Measurements from ENCODE around the gene CYSTM1.

Gene CYSTM1

DNA sequence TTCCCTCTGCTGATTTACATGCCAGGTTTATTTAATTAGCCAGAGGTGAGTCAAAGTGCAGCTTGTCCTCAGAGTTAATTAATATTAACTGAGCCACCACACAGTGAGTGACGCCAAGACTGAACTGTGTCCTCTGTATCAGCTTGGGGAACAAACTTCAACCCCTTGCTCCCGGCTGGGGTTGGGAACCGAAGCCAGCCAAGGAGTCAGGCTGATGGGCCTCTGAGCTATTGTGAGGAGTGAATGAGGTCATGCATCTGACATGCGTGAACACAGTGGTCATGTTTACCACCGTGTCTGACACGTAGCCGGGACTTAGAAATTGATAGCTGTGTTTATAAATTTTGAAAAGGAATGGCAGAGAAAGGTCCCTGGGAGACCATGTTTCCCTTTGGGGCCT is 32.1 kb upstream of the CYSTM1 start:
- no peak overlapping the region for H3K4me3 ChIP-seq (ENCODE audit: low read depth, low read length)
- TF ChIP-seq CTCF (IDR thresholded peaks at IDR 0.05; ENCODE audit: control insufficient read depth, extremely low read depth, insufficient read depth) = no peak
- DNase-seq (ENCODE audit: low read depth) = no peak

DNA sequence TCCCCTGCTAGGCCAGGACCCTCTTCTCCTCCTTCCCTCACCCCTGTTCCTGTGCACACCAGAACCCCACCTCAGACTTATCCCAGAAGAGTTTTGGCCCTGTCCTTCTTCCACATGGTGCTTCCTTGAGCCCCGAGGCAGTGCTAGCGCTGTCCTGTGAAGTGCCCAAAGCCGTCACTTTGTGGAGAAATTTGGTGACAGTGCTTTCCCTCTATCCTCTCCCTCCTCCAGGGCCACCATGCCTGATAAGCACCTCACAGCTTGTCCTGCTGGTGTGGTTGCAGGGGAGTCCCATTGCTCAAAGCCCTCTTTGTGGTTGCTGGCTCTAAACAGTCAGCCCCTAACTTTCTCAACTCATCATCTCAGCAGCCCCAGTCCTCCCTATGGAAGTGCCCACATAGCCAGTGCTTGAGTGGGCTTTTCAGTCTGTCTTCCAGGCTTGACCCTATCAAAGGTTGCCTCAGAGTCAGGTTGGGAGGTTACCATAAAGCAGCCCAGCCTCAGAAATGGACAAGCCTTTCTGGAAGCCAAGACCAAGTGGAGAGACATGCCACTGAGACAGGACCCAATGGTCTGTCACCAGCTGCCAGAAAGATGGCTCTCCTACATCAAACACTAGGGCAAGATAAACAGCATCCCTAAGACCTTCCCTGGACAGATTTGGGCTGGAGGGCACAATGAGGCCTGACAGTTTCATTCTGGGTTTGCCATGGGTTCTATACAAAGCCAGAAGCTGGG is 31.3 kb upstream of the CYSTM1 start:
- TF ChIP-seq CTCF (IDR thresholded peaks at IDR 0.05; ENCODE audit: control insufficient read depth, extremely low read depth, insufficient read depth) = no peak
- DNase-seq (ENCODE audit: low read depth) = no peak
- H3K4me3 ChIP-seq (ENCODE audit: low read depth, low read length) = no peak overlapping the region

- H3K4me3 ChIP-seq (ENCODE audit: low read depth, low read length) = no peak overlapping the region
- TF ChIP-seq CTCF (IDR thresholded peaks at IDR 0.05; ENCODE audit: control insufficient read depth, extremely low read depth, insufficient read depth) = no peak
- no peak for DNase-seq (ENCODE audit: low read depth)
Observed at GRCh38 chr5:140145256-140145655, 29.7 kb upstream of the CYSTM1 start.

DNA sequence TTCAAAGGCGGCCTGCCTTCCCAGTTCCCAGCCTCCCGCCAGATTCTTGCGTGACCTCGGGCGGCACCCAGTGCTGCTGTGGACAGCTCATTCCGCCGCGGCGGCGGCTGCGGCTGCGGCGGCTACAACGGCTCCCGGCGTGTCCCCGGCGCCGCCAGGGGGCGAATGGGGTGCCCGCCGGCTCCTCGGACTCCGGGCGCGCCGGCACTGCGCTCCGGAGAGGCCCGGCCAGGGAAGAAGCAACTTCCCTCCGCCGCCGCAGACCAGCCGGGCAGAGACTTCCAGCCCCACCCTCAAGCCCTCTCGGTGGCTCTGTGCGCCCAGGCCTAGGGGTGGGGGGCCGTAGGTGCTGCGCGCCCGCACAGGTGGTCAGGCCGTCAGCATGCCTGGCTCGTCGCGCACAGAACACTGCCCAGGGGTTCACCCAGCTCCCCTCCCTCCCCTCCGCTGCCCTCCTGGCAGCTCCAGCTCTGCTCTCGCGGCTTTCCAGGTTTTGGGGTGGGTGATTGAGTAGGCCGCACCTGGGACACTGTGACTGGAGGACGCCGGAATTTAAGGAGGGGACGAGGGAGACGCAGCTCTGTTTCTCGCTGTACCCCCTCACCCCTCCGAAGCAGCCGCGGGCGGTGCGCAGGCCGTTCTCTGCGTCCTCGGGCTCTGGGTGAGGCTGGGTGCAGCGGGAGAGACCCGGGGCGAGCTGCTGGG is 29.0 kb upstream of the CYSTM1 start:
- no peak for TF ChIP-seq CTCF (IDR thresholded peaks at IDR 0.05; ENCODE audit: control insufficient read depth, extremely low read depth, insufficient read depth)
- H3K4me3 ChIP-seq (ENCODE audit: low read depth, low read length) = no peak overlapping the region
- no peak for DNase-seq (ENCODE audit: low read depth)

DNA sequence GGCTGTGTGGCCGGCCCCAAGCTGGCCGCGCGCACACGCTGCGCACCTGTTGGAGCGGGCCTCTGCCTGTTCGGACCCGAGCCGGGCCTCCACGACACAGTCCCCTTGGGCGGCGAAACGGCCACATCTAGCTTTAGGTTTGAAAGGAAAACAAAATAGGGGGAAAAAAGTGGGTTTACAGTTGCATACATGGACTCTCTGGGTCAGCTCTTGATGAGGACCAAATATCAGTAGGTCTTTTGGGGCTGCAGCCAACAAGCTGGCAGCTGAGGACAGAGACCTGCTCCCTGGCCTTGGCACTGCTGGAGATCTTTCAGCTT is 28.5 kb upstream of the CYSTM1 start:
- H3K4me3 ChIP-seq (ENCODE audit: low read depth, low read length) = no peak overlapping the region
- no peak for TF ChIP-seq CTCF (IDR thresholded peaks at IDR 0.05; ENCODE audit: control insufficient read depth, extremely low read depth, insufficient read depth)
- DNase-seq (ENCODE audit: low read depth) = no peak

GRCh38 chr5:140147460-140147859 is 27.5 kb upstream of the CYSTM1 start:
- no peak overlapping the region for H3K4me3 ChIP-seq (ENCODE audit: low read depth, low read length)
- no peak for DNase-seq (ENCODE audit: low read depth)
- no peak for TF ChIP-seq CTCF (IDR thresholded peaks at IDR 0.05; ENCODE audit: control insufficient read depth, extremely low read depth, insufficient read depth)

- no peak overlapping the region for H3K4me3 ChIP-seq (ENCODE audit: low read depth, low read length)
- no peak for DNase-seq (ENCODE audit: low read depth)
- TF ChIP-seq CTCF (IDR thresholded peaks at IDR 0.05; ENCODE audit: control insufficient read depth, extremely low read depth, insufficient read depth) = no peak
Observed at GRCh38 chr5:140148508-140148907, 26.5 kb upstream of the CYSTM1 start.

Measured in LNCaP clone FGC (cell line).